WTC11 (cell line): ENCODE data around the gene ZNF804B.

Experiments
- CBFB ChIP-seq: sonication (generic); formaldehyde crosslinking; IDR thresholded peaks from 2 replicates; pipeline ENCODE4 v1.8.1; 2022; ENCODE audit warnings: mild to moderate bottlenecking, low read depth, missing genetic modification reagents
- EMX1 ChIP-seq: fragments of 250-450 bp; sonication (Bioruptor Pico); IDR thresholded peaks from 2 replicates; pipeline ENCODE4 v1.8.0; 2021; ENCODE audit warnings: mild to moderate bottlenecking
- IRF2 ChIP-seq: sonication (generic); formaldehyde crosslinking; IDR thresholded peaks from 2 replicates; pipeline ENCODE4 v1.8.0; 2022; ENCODE audit warnings: low read depth, missing genetic modification reagents, borderline replicate concordance
- MAX ChIP-seq: sonication (generic); formaldehyde crosslinking; IDR thresholded peaks from 2 replicates; pipeline ENCODE4 v1.8.0; 2022; ENCODE audit warnings: mild to moderate bottlenecking, missing genetic modification reagents
- NR3C1 ChIP-seq: sonication (generic); formaldehyde crosslinking; conservative IDR thresholded peaks from 2 replicates; pipeline ENCODE4 v1.8.1; 2023; ENCODE audit warnings: low read depth, mild to moderate bottlenecking, missing genetic modification reagents
- PRRX2 ChIP-seq: fragments of 250-450 bp; sonication (Bioruptor Pico); IDR thresholded peaks from 2 replicates; pipeline ENCODE4 v1.8.0; 2021; ENCODE audit warnings: mild to moderate bottlenecking
- RORB ChIP-seq: fragments of 250-450 bp; sonication (Bioruptor Pico); IDR thresholded peaks from 2 replicates; pipeline ENCODE4 v1.9.0; 2021; ENCODE audit warnings: mild to moderate bottlenecking
- ZNF423 ChIP-seq: fragments of 250-450 bp; sonication (Bioruptor Pico); IDR thresholded peaks from 2 replicates; pipeline ENCODE4 v2.1.2; 2022; ENCODE audit warnings: mild to moderate bottlenecking, moderate library complexity
- TF ChIP-seq, protein P1 (sequence below): sonication (generic); formaldehyde crosslinking; IDR thresholded peaks from 2 replicates; pipeline ENCODE4 v1.8.1; 2023; ENCODE audit warnings: mild to moderate bottlenecking, missing genetic modification reagents, moderate library complexity
- TF ChIP-seq, protein P2 (sequence below): fragments of 200-600 bp; IDR thresholded peaks from 2 replicates; pipeline ENCODE4 v1.8.0; 2022; ENCODE audit warnings: antibody characterized with exemption
- TF ChIP-seq, protein P3 (sequence below): sonication (generic); formaldehyde crosslinking; conservative IDR thresholded peaks from 2 replicates; pipeline ENCODE4 v1.8.1; 2023; ENCODE audit warnings: mild to moderate bottlenecking, low read depth, missing genetic modification reagents, moderate library complexity
- TF ChIP-seq, protein P4 (sequence below): sonication (generic); formaldehyde crosslinking; IDR thresholded peaks from 2 replicates; pipeline ENCODE4 v1.8.1; 2023; ENCODE audit warnings: mild to moderate bottlenecking, missing genetic modification reagents
- TF ChIP-seq, protein P5 (sequence below): sonication (generic); formaldehyde crosslinking; IDR thresholded peaks from 2 replicates; pipeline ENCODE4 v1.8.1; 2022; ENCODE audit warnings: low read depth, missing genetic modification reagents, borderline replicate concordance
- TF ChIP-seq, protein P6 (sequence below): sonication (generic); formaldehyde crosslinking; conservative IDR thresholded peaks from 2 replicates; pipeline ENCODE4 v1.8.1; 2022; ENCODE audit warnings: mild to moderate bottlenecking, missing genetic modification reagents

DNA sequence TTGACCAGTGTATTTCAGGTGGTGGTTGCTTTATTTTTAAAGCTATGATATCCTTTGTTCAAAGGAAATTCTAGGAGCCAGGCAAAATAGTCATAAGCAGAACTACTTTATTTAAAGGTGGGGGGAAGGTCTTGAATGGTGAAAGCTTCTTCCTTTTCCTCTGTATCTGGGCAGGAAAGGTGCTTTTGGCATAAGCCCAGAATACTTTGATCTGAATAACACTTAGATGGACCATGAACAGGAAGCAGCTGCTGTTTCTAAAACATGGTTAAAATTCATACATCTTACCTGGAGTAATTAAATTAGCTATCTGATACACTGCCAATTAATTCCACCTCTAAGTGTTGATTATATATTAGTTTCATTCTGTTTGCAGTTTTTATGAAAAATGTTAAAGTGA is 13.3 kb downstream of the ZNF804B start:
- TF ChIP-seq, protein P1, sequence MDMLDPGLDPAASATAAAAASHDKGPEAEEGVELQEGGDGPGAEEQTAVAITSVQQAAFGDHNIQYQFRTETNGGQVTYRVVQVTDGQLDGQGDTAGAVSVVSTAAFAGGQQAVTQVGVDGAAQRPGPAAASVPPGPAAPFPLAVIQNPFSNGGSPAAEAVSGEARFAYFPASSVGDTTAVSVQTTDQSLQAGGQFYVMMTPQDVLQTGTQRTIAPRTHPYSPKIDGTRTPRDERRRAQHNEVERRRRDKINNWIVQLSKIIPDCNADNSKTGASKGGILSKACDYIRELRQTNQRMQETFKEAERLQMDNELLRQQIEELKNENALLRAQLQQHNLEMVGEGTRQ = no peak
- TF ChIP-seq, protein P2, sequence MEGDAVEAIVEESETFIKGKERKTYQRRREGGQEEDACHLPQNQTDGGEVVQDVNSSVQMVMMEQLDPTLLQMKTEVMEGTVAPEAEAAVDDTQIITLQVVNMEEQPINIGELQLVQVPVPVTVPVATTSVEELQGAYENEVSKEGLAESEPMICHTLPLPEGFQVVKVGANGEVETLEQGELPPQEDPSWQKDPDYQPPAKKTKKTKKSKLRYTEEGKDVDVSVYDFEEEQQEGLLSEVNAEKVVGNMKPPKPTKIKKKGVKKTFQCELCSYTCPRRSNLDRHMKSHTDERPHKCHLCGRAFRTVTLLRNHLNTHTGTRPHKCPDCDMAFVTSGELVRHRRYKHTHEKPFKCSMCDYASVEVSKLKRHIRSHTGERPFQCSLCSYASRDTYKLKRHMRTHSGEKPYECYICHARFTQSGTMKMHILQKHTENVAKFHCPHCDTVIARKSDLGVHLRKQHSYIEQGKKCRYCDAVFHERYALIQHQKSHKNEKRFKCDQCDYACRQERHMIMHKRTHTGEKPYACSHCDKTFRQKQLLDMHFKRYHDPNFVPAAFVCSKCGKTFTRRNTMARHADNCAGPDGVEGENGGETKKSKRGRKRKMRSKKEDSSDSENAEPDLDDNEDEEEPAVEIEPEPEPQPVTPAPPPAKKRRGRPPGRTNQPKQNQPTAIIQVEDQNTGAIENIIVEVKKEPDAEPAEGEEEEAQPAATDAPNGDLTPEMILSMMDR = no peak
- TF ChIP-seq MAX (CRISPR knock-in tag) (no peak), PRRX2 (CRISPR knock-in tag) (no peak), EMX1 (no peak), CBFB (CRISPR knock-in tag) (no peak), RORB (CRISPR knock-in tag) (no peak), ZNF423 (CRISPR knock-in tag) (no peak), NR3C1 (CRISPR knock-in tag) (no peak), IRF2 (CRISPR knock-in tag) (no peak)
- TF ChIP-seq, protein P3, sequence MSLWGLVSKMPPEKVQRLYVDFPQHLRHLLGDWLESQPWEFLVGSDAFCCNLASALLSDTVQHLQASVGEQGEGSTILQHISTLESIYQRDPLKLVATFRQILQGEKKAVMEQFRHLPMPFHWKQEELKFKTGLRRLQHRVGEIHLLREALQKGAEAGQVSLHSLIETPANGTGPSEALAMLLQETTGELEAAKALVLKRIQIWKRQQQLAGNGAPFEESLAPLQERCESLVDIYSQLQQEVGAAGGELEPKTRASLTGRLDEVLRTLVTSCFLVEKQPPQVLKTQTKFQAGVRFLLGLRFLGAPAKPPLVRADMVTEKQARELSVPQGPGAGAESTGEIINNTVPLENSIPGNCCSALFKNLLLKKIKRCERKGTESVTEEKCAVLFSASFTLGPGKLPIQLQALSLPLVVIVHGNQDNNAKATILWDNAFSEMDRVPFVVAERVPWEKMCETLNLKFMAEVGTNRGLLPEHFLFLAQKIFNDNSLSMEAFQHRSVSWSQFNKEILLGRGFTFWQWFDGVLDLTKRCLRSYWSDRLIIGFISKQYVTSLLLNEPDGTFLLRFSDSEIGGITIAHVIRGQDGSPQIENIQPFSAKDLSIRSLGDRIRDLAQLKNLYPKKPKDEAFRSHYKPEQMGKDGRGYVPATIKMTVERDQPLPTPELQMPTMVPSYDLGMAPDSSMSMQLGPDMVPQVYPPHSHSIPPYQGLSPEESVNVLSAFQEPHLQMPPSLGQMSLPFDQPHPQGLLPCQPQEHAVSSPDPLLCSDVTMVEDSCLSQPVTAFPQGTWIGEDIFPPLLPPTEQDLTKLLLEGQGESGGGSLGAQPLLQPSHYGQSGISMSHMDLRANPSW (CRISPR knock-in tag) = no peak
- TF ChIP-seq, protein P4, sequence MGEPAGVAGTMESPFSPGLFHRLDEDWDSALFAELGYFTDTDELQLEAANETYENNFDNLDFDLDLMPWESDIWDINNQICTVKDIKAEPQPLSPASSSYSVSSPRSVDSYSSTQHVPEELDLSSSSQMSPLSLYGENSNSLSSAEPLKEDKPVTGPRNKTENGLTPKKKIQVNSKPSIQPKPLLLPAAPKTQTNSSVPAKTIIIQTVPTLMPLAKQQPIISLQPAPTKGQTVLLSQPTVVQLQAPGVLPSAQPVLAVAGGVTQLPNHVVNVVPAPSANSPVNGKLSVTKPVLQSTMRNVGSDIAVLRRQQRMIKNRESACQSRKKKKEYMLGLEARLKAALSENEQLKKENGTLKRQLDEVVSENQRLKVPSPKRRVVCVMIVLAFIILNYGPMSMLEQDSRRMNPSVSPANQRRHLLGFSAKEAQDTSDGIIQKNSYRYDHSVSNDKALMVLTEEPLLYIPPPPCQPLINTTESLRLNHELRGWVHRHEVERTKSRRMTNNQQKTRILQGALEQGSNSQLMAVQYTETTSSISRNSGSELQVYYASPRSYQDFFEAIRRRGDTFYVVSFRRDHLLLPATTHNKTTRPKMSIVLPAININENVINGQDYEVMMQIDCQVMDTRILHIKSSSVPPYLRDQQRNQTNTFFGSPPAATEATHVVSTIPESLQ (CRISPR knock-in tag) = no peak
- TF ChIP-seq, protein P5, sequence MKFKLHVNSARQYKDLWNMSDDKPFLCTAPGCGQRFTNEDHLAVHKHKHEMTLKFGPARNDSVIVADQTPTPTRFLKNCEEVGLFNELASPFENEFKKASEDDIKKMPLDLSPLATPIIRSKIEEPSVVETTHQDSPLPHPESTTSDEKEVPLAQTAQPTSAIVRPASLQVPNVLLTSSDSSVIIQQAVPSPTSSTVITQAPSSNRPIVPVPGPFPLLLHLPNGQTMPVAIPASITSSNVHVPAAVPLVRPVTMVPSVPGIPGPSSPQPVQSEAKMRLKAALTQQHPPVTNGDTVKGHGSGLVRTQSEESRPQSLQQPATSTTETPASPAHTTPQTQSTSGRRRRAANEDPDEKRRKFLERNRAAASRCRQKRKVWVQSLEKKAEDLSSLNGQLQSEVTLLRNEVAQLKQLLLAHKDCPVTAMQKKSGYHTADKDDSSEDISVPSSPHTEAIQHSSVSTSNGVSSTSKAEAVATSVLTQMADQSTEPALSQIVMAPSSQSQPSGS (CRISPR knock-in tag) = no peak
- TF ChIP-seq, protein P6, sequence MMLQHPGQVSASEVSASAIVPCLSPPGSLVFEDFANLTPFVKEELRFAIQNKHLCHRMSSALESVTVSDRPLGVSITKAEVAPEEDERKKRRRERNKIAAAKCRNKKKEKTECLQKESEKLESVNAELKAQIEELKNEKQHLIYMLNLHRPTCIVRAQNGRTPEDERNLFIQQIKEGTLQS (CRISPR knock-in tag) = no peak
